Ascending aorta (tissue), 1 donor: ENCODE measurements around the gene ATP6V1G1. TPM values are rescaled to one million over a fixed set of nuclear protein-coding genes. Genes with fewer than 3 reads are reported as not detected.

Experiments
- total RNA-seq: library from RNA; depleted of rRNA; stranded (reverse); fragments of >200 nt; gene quantifications from one replicate; pipeline ENCODE4 v1.1.0, GENCODE V29; 2016

Gene ATP6V1G1
- total RNA-seq, 1 donor from 2014 or later = 135 TPM

Other genes starting within 250 kb of the ATP6V1G1 start
- 87.9 TPM for gene AKNA, start 199.8 kb upstream of the ATP6V1G1 start, total RNA-seq
- 3.9 TPM for gene WHRN, start 82.3 kb upstream of the ATP6V1G1 start, total RNA-seq
- gene TMEM268, start 23.5 kb downstream of the ATP6V1G1 start, total RNA-seq = 1.5 TPM
- gene TEX53, start 70.0 kb downstream of the ATP6V1G1 start, total RNA-seq = not detected
- not detected for gene TEX48, start 94.4 kb downstream of the ATP6V1G1 start, total RNA-seq
- under 0.01 TPM for gene TNFSF15, start 218.3 kb downstream of the ATP6V1G1 start, total RNA-seq